HG03025 (cell line): ENCODE measurements around the gene ADRB2.
"Not testable (repeated sequence)": the region's sequence is repeated elsewhere in the genome, so short reads cannot be mapped to it uniquely, and the experiment has no call there.

Source experiments
- ATAC-seq: cut with Tn5 transposase; IDR thresholded peaks from one replicate; pipeline ENCODE4 v1.9.1; 2021; ENCODE audit warnings: mild to moderate bottlenecking, moderate library complexity; ENCODE audit not compliant: unreplicated experiment, low FRiP score

The ADRB2 gene

GRCh38 chr5:148826053-148826738 is at the start of gene ADRB2:
Gene ADRB2, plus strand, starts transcription at chr5:148826611. Its CDS starts 221 bp downstream, at chr5:148826832.
- peak; percentile 97 for ATAC-seq

GRCh38 chr5:148776780-148777179 is 49.6 kb upstream of the ADRB2 start:
- no peak for ATAC-seq

- ATAC-seq, result no peak
Observed at GRCh38 chr5:148778882-148779281, 47.5 kb upstream of the ADRB2 start.

DNA sequence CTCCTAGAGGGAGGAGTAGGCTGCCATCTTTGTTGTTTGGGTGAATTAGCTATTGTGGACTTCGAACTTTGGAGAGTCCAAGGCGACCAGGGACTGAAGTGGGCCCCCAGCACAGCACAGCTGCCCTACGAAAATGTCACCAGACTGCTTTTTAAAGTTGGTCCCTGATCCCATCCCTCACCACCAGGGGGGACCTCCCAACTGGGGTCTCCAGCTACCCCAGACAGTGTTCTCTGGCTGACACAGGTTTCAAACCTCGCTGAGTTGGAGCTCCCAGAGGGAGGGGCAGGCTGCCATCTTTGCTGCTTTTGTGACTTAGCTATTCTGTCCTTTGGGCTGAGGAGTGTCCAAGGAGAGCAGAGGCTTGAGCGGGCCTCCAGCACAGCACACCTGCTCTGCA is 45.7 kb upstream of the ADRB2 start:
- no peak for ATAC-seq

DNA sequence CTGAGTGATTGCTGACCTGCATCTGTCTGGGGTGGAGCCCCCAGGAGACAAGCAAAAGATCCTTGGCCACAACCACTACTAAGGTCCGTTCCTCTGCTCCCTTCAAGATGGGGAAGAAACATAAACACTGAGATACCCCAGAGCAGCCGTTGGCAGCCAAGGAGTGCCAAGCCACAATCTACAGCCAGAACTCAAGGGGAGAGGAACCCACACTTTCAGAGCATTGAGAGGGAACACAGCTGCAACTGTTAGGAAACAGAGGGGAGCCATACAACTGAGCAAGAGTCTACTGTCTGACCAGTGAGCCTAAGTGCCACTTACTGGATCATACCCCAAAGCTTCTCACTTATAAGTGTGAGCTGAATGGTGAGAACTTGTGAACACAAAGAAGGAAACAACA is 44.6 kb upstream of the ADRB2 start:
- no peak for ATAC-seq

DNA sequence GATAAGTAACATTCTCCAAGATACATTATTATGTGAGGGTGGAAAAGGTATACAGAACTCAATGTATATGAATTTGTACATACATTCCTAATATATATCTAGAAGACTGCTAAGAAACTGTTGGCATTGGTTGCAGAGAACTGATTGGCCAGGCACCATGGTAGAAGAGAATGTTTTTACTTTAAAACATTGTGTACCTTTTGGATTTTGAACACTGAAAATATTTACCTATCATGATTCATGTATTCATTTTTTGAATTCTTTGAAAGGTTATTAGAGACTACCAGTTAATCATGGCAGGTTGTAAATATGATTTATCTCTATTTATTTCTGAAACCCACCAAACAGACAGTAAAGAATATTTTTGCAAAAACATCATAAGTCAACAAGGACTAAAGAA is 41.2 kb upstream of the ADRB2 start:
- ATAC-seq, result no peak

- ATAC-seq, result no peak
Observed at GRCh38 chr5:148786456-148786855, 40.0 kb upstream of the ADRB2 start.

DNA sequence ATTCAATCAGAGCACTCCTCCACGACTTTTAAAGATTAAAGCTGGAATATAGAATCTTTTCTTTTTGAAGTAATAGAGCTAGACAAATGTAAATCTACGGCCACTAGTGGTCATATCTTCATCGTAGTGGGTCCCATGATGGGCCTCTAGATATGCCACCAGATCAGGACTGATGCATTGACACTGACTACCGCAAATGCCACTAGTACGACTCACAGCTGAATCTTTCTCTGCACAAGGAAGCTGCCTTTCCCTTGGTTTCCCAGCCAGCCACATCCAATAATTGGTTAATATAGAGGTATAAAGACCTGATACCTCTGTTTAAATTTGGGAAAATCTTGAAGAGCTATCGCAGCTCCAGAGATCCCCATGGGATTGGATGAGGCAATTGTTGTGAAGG is 37.8 kb upstream of the ADRB2 start:
- no peak for ATAC-seq

- peak; percentile 9 for ATAC-seq
Observed at GRCh38 chr5:148790545-148791333, 35.7 kb upstream of the ADRB2 start.

DNA sequence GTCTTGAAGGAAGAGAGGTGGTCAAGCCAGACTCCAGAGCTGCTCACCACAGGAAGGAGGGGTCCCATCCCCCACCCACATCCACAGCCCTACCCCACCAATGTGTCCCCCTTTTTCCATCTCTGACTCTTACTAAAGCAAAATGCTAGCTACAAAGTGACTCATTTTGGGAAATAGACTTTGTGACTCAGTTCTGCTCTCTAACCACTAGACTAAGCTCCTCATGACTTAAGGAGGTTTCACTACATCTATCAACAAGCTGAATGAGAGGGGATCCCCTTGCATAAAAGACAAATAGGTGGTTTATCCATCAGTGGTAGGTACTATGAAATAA is 35.1 kb upstream of the ADRB2 start:
- peak; percentile 94 for ATAC-seq

- no peak for ATAC-seq
Observed at GRCh38 chr5:148791696-148792095, 34.7 kb upstream of the ADRB2 start.

GRCh38 chr5:148792744-148793143 is 33.7 kb upstream of the ADRB2 start:
- ATAC-seq, result no peak

DNA sequence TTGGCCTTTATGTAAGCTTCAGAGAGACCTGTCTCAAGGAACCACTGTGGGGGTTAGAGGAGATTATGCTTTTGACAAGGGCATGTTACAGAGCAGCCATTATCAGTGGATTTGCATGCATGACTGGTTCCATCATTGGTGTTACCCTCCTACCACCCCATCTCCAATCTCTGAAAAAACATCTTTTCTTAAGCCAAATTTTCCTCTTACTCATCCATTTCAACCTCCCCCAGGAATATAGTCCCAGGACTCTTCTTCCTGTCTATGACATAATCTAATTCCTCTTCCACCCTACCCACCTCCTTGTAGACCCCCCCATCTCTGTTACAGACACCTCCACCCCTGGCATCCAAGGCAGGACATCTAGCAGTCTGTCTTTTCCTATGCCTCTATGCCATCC is 33.1 kb upstream of the ADRB2 start:
- ATAC-seq, result no peak

DNA sequence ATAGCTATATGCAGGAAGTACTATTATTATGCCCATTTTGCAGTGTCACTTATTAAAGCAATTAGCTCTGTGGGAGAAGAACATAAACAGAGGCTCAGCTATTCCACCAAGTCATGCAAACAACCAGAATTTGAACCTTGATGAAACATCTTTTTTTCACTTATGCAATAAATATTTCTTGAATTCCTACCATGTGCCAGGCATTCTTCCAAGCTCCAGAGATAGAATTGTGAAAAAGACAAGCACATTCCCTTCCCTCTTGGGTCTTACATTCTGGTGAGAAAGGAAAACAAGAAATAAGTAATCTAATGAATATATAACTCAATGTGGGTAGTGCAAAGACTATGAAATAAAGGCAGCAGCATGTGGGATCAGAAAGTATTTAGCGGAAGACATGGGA is 32.1 kb upstream of the ADRB2 start:
- ATAC-seq, result no peak

DNA sequence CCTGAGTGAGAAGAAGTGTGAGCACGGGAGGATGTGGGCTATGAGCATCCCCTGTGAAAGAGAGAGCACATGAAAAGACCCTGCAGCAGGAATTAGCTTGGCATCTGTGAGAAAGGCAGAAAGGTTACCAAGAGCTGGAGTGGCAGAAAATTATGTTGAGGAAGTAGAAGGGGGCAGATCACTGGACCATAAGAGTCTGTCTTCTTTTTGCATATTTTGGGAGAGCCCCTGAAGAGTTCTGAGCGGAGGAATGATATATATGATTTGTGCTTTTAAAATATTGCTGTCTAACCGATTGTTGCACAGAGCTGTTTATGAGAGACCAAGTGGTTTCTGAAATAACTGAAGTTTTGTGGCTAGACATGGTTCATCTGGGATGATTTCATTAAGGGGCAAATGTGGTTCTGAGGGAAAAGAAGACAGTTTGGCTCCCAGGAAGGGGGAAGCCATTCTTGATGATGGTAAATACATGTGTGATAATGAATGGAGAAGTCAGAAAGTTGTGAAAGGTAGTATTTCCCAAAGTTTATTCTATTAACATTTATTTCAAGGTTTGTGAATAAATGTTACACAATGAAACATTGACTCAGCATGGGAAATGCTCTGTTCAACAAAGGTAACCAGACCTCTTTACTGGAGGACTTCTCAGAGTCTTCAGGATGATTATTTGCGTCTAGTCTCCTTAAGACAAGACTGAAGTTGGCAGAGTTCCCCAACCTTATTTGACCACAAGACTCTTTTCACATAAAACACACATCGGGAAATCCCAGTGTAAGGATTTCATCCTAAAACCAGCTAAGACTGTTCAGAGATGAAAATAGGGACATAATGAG is 31.5 kb upstream of the ADRB2 start:
- ATAC-seq, result no peak

DNA sequence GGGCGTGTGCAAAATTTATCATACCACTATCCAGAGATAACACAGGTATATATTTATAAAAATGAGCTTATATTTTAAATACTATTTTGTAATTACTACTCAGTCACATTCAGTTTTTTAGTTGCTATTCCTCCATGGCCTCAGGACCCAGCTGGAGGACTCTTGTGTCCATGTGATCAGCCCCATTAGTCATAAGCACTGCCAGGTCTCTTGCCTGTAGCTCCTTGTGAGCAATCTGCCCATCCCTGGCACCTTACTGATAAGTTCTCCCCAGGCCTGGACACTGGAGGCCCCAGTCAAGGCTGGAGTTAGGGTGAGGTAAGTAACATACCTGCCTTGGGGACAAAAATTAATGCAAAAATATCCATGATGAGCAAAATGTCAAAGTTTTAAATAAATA is 29.5 kb upstream of the ADRB2 start:
- no peak for ATAC-seq

- no peak for ATAC-seq
Observed at GRCh38 chr5:148798786-148799185, 27.6 kb upstream of the ADRB2 start.

GRCh38 chr5:148799737-148800527 is 26.5 kb upstream of the ADRB2 start:
- ATAC-seq, result no peak

GRCh38 chr5:148801682-148802276 is 24.6 kb upstream of the ADRB2 start:
- ATAC-seq, result no peak

DNA sequence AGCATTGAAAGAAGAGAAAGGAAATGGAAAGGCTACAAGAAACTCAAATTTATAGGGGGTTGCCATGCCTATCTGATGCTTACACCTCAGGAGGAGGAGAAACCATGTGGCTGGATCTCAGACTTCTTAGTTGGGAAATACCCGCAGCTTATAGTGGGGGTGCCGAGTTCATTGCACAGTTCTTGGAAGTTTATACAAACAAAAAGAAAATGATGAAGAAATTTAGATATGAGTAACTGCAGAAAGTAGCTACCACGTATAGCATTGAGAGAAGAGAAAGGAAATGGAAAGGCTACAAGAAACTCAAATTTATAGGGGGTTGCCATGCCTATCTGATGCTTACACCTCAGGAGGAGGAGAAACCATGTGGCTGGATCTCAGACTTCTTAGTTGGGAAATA is 23.0 kb upstream of the ADRB2 start:
- not testable (repeated sequence) for ATAC-seq
